Measurements from ENCODE around the gene MKRN1.
A peak's percentile ranks its signal among the peaks of the same experiment; 100 is the strongest.
"Not testable (repeated sequence)": the region's sequence is repeated elsewhere in the genome, so short reads cannot be mapped to it uniquely, and the experiment has no call there.

MKRN1 gene

GRCh38 chr7:140479062-140479738, at the start of gene MKRN1:
Gene MKRN1, minus strand, starts transcription at chr7:140479505. Its CDS starts 161 bp downstream, at chr7:140479344.
- DNase-seq, result peak; percentile 97

- no peak for DNase-seq
Observed at GRCh38 chr7:140526787-140527664, 47.7 kb upstream of the MKRN1 start.

GRCh38 chr7:140526214-140526613, 46.9 kb upstream of the MKRN1 start:
- DNase-seq, result no peak

GRCh38 chr7:140525743-140526142, 46.4 kb upstream of the MKRN1 start:
- peak; percentile 57 for DNase-seq

GRCh38 chr7:140521421-140521820, 42.1 kb upstream of the MKRN1 start:
- DNase-seq, result no peak

- DNase-seq, result no peak
Observed at GRCh38 chr7:140519007-140519399, 39.7 kb upstream of the MKRN1 start.

GRCh38 chr7:140518370-140519006, 39.2 kb upstream of the MKRN1 start:
- no peak for DNase-seq

GRCh38 chr7:140517546-140518369, 38.5 kb upstream of the MKRN1 start:
- DNase-seq, result peak; percentile 92

GRCh38 chr7:140512317-140513000, 33.2 kb upstream of the MKRN1 start:
- DNase-seq, result peak; percentile 96

- no peak for DNase-seq
Observed at GRCh38 chr7:140509789-140510188, 30.5 kb upstream of the MKRN1 start.

GRCh38 chr7:140507556-140507955, 28.3 kb upstream of the MKRN1 start:
- not testable (repeated sequence) for DNase-seq

GRCh38 chr7:140506788-140507464, 27.6 kb upstream of the MKRN1 start:
- peak; percentile 65 for DNase-seq

GRCh38 chr7:140501966-140502365, 22.7 kb upstream of the MKRN1 start:
- peak; percentile 89 for DNase-seq

- not testable (repeated sequence) for DNase-seq
Observed at GRCh38 chr7:140497807-140498206, 18.5 kb upstream of the MKRN1 start.

GRCh38 chr7:140497241-140497769, 18.0 kb upstream of the MKRN1 start:
- DNase-seq, result no peak

GRCh38 chr7:140495514-140496097, 16.3 kb upstream of the MKRN1 start:
- no peak for DNase-seq

- no peak for DNase-seq
Observed at GRCh38 chr7:140494867-140495266, 15.6 kb upstream of the MKRN1 start.

GRCh38 chr7:140489026-140489359, 9.7 kb upstream of the MKRN1 start:
- DNase-seq, result peak; percentile 53

- DNase-seq, result peak; percentile 35
Observed at GRCh38 chr7:140485500-140486265, 6.4 kb upstream of the MKRN1 start.

GRCh38 chr7:140484951-140485499, 5.7 kb upstream of the MKRN1 start:
- DNase-seq, result peak; percentile 20
